Muscle of leg (tissue), 11 donors: ENCODE results near the gene IKZF2. TPM values are rescaled to one million over a fixed set of nuclear protein-coding genes. Genes with fewer than 3 reads are reported as not detected.

Experiments
- DNase-seq: peaks from one replicate; pipeline ENCODE4 v3.0.0; 2013
- H3K27ac ChIP-seq: one replicate; pipeline ENCODE4 v1.5.1; 2013; ENCODE audit warnings: mild to moderate bottlenecking, low read length, control low read depth
- H3K27me3 ChIP-seq: one replicate; pipeline ENCODE4 v1.6.1; 2013; ENCODE audit warnings: low read length; ENCODE audit not compliant: control insufficient read depth, insufficient read depth
- H3K36me3 ChIP-seq: one replicate; pipeline ENCODE4 v1.6.1; 2013; ENCODE audit warnings: low read length; ENCODE audit not compliant: control insufficient read depth, insufficient read depth
- H3K4me1 ChIP-seq: one replicate; pipeline ENCODE4 v1.6.1; 2013; ENCODE audit warnings: low read length; ENCODE audit not compliant: control insufficient read depth, insufficient read depth
- H3K4me3 ChIP-seq: one replicate; pipeline ENCODE4 v1.5.1; 2013; ENCODE audit warnings: low read length, control low read depth
- H3K9me3 ChIP-seq: replicated peaks from 2 replicates; pipeline ENCODE4 v1.6.1; 2013; ENCODE audit warnings: low read depth, low read length; ENCODE audit not compliant: control insufficient read depth
- WGBS: methylation state at CpG from one replicate; pipeline ENCODE4 v1.1.5; 2013; ENCODE audit warnings: missing lambda C conversion rate; ENCODE audit not compliant: insufficient coverage; 5-methylcytosine and 5-hydroxymethylcytosine counted together
- polyA plus RNA-seq, 8 donors: library from polyadenylated mRNA; unstranded; fragments of 120-200 nt; gene quantifications; one replicate each; pipeline versions ENCODE4 v1.2.1 to v1.2.3, GENCODE V29; 2013; ENCODE audit warnings: inconsistent platforms in 1 of 8, low replicate concordance in 1 of 8; ENCODE audit not compliant: insufficient read length in 8 of 8, insufficient read depth in 1 of 8
- total RNA-seq: library from RNA; stranded (reverse); fragments of 120-200 nt; gene quantifications from one replicate; pipeline ENCODE4 v1.2.4, GENCODE V29; 2013

IKZF2 gene
- total and polyA plus RNA-seq, 9 donors = 1.8 to 5.1 (median 3.0) TPM

- Histone ChIP-seq H3K27ac (no peak overlapping the region), H3K27me3 (no peaks in the 10 kb centered on the region), H3K4me3 (no peak overlapping the region), H3K36me3 (no peaks in the 10 kb centered on the region), H3K9me3 (no peaks in the 10 kb centered on the region), H3K4me1 (no peaks in the 10 kb centered on the region)
- no CpG with 5 or more reads among the region's 1 CpG for WGBS
- DNase-seq = no peak
Observed at GRCh38 chr2:213175673-213176247, 24.3 kb upstream of the IKZF2 start.

- no peak for DNase-seq
- Histone ChIP-seq H3K27me3 (no peaks in the 10 kb centered on the region), H3K9me3 (no peaks in the 10 kb centered on the region), H3K4me1 (no peaks in the 10 kb centered on the region), H3K36me3 (no peaks in the 10 kb centered on the region), H3K27ac (no peak overlapping the region), H3K4me3 (no peak overlapping the region)
- 40% methylated on average over 1 of the region's 1 CpG for WGBS
Observed at GRCh38 chr2:213172641-213173040, 21.2 kb upstream of the IKZF2 start.

GRCh38 chr2:213171147-213171546 lies 19.7 kb upstream of the IKZF2 start:
- no peak for DNase-seq
- no peaks in the 10 kb centered on the region for H3K4me1 ChIP-seq
- H3K4me3 ChIP-seq = no peak overlapping the region
- H3K9me3 ChIP-seq = no peaks in the 10 kb centered on the region
- no peaks in the 10 kb centered on the region for H3K27me3 ChIP-seq
- H3K36me3 ChIP-seq = no peaks in the 10 kb centered on the region
- WGBS = no CpG with 5 or more reads among the region's 4 CpGs
- H3K27ac ChIP-seq = no peak overlapping the region

GRCh38 chr2:213167271-213167930 lies 16.0 kb upstream of the IKZF2 start:
- no CpG with 5 or more reads among the region's 2 CpGs for WGBS
- Histone ChIP-seq H3K4me3 (no peak overlapping the region), H3K4me1 (no peaks in the 10 kb centered on the region), H3K27ac (no peak overlapping the region), H3K36me3 (no peaks in the 10 kb centered on the region), H3K27me3 (no peaks in the 10 kb centered on the region), H3K9me3 (no peaks in the 10 kb centered on the region)
- DNase-seq = no peak

GRCh38 chr2:213166109-213166508 lies 14.7 kb upstream of the IKZF2 start:
- H3K27ac ChIP-seq = no peak overlapping the region
- H3K4me1 ChIP-seq = no peaks in the 10 kb centered on the region
- no peaks in the 10 kb centered on the region for H3K27me3 ChIP-seq
- H3K4me3 ChIP-seq = no peak overlapping the region
- DNase-seq = no peak
- no peaks in the 10 kb centered on the region for H3K36me3 ChIP-seq
- H3K9me3 ChIP-seq = no peaks in the 10 kb centered on the region

- Histone ChIP-seq H3K27ac (no peak overlapping the region), H3K27me3 (no peaks in the 10 kb centered on the region), H3K4me1 (no peaks in the 10 kb centered on the region), H3K36me3 (no peaks in the 10 kb centered on the region), H3K4me3 (no peak overlapping the region), H3K9me3 (no peaks in the 10 kb centered on the region)
- no peak for DNase-seq
Observed at GRCh38 chr2:213164263-213164662, 12.9 kb upstream of the IKZF2 start.

- no peak for DNase-seq
Observed at GRCh38 chr2:213162516-213163118, 11.2 kb upstream of the IKZF2 start.

GRCh38 chr2:213161759-213162515 lies 10.5 kb upstream of the IKZF2 start:
- H3K9me3 ChIP-seq = no peaks in the 10 kb centered on the region
- no peak overlapping the region for H3K27ac ChIP-seq
- H3K27me3 ChIP-seq = no peaks in the 10 kb centered on the region
- no peaks in the 10 kb centered on the region for H3K4me1 ChIP-seq
- no peaks in the 10 kb centered on the region for H3K36me3 ChIP-seq
- no CpG with 5 or more reads among the region's 5 CpGs for WGBS
- peak; percentile 62 for DNase-seq
- no peak overlapping the region for H3K4me3 ChIP-seq

More at GRCh38 chr2:213162516-213163118, 11.2 kb upstream of the IKZF2 start:
- Histone ChIP-seq H3K4me1 (no peaks in the 10 kb centered on the region), H3K9me3 (no peaks in the 10 kb centered on the region), H3K27me3 (no peaks in the 10 kb centered on the region), H3K27ac (no peak overlapping the region), H3K4me3 (no peak overlapping the region), H3K36me3 (no peaks in the 10 kb centered on the region)
- WGBS = no CpG with 5 or more reads among the region's 3 CpGs

- Histone ChIP-seq H3K36me3 (no peaks in the 10 kb centered on the region), H3K9me3 (no peaks in the 10 kb centered on the region), H3K4me3 (no peak overlapping the region), H3K27ac (no peak overlapping the region), H3K4me1 (no peaks in the 10 kb centered on the region), H3K27me3 (no peaks in the 10 kb centered on the region)
- DNase-seq = no peak
- WGBS = 89% methylated on average over 2 of the region's 2 CpGs
Observed at GRCh38 chr2:213159768-213160167, 8.4 kb upstream of the IKZF2 start.

GRCh38 chr2:213157242-213157641 lies 5.8 kb upstream of the IKZF2 start:
- no peak overlapping the region for H3K27ac ChIP-seq
- DNase-seq = no peak
- no peak overlapping the region for H3K4me3 ChIP-seq
- no peaks in the 10 kb centered on the region for H3K36me3 ChIP-seq
- no peaks in the 10 kb centered on the region for H3K27me3 ChIP-seq
- WGBS = no CpG with 5 or more reads among the region's 3 CpGs
- H3K4me1 ChIP-seq = no peaks in the 10 kb centered on the region
- H3K9me3 ChIP-seq = no peaks in the 10 kb centered on the region
